ENCODE data around the gene TAF4. TPM values are rescaled to one million over a fixed set of nuclear protein-coding genes. Genes with fewer than 3 reads are reported as not detected.

Gene TAF4
- total RNA-seq, 4 donors from 2014 or later, result 8.0 to 24.9 (median 13.9) TPM

- Histone ChIP-seq H3K27me3 (no peaks in the 10 kb centered on the region), H3K9me3 (no peaks in the 10 kb centered on the region), H3K36me3 (no peaks in the 10 kb centered on the region), H3K4me1 (peaks cover 0 to 38% of the 10 kb centered on the region in 2 donors), H3K27ac (no peak overlapping the region), H3K4me3 (no peak overlapping the region)
- no peak for TF ChIP-seq CTCF (IDR thresholded peaks at IDR 0.05 in 4 of 5, conservative IDR thresholded peaks at IDR 0.05 in 1 of 5)
- TF ChIP-seq POLR2A (IDR thresholded peaks at IDR 0.05), result no peak
- intact Hi-C loops (cut with DNase I; ENCODE audit: low total_unique reads) (no loop called here), in situ Hi-C loops (cut with MboI; ENCODE audit: low sequenced_read_pairs in 4 of 4) (no loop called here)
- peak in 1 of 2 donors; percentile 3 for DNase-seq
- no peak for ATAC-seq
Observed at GRCh38 chr20:62047666-62048345, 17.9 kb downstream of the TAF4 start.

GRCh38 chr20:62046431-62046830, 19.2 kb downstream of the TAF4 start:
- no peak for DNase-seq
- no peak for ATAC-seq
- Histone ChIP-seq H3K4me1 (peaks cover 0 to 33% of the 10 kb centered on the region in 2 donors), H3K27me3 (no peaks in the 10 kb centered on the region), H3K36me3 (no peaks in the 10 kb centered on the region), H3K4me3 (no peak overlapping the region), H3K27ac (no peak overlapping the region), H3K9me3 (no peaks in the 10 kb centered on the region)
- in situ Hi-C loops (cut with MboI; ENCODE audit: low sequenced_read_pairs in 4 of 4), result no loop called here
- TF ChIP-seq CTCF (IDR thresholded peaks at IDR 0.05 in 4 of 5, conservative IDR thresholded peaks at IDR 0.05 in 1 of 5) (no peak), POLR2A (IDR thresholded peaks at IDR 0.05) (no peak)
- intact Hi-C loops (cut with DNase I; ENCODE audit: low total_unique reads), result no loop called here

- DNase-seq (no peak), ATAC-seq (no peak)
- H3K4me1 ChIP-seq, result peaks cover 0 to 27% of the 10 kb centered on the region in 2 donors
- H3K27ac ChIP-seq, result no peak overlapping the region
- H3K9me3 ChIP-seq, result no peaks in the 10 kb centered on the region
- H3K4me3 ChIP-seq, result no peak overlapping the region
- TF ChIP-seq CTCF (IDR thresholded peaks at IDR 0.05 in 4 of 5, conservative IDR thresholded peaks at IDR 0.05 in 1 of 5) (no peak), POLR2A (IDR thresholded peaks at IDR 0.05) (no peak)
- intact Hi-C loops (cut with DNase I; ENCODE audit: low total_unique reads), result no loop called here
- H3K36me3 ChIP-seq, result no peaks in the 10 kb centered on the region
- in situ Hi-C loops (cut with MboI; ENCODE audit: low sequenced_read_pairs in 4 of 4), result no loop called here
- H3K27me3 ChIP-seq, result no peaks in the 10 kb centered on the region
Observed at GRCh38 chr20:62045529-62046285, 20.0 kb downstream of the TAF4 start.

GRCh38 chr20:62045118-62045517, 20.6 kb downstream of the TAF4 start:
- no peak overlapping the region for H3K4me3 ChIP-seq
- in situ Hi-C loops (cut with MboI; ENCODE audit: low sequenced_read_pairs in 4 of 4), result no loop called here
- ATAC-seq, result no peak
- TF ChIP-seq CTCF (IDR thresholded peaks at IDR 0.05 in 4 of 5, conservative IDR thresholded peaks at IDR 0.05 in 1 of 5) (no peak), POLR2A (IDR thresholded peaks at IDR 0.05) (no peak)
- no peak overlapping the region for H3K27ac ChIP-seq
- H3K36me3 ChIP-seq, result no peaks in the 10 kb centered on the region
- no peaks in the 10 kb centered on the region for H3K27me3 ChIP-seq
- DNase-seq, result no peak
- peaks cover 0 to 21% of the 10 kb centered on the region in 2 donors for H3K4me1 ChIP-seq
- intact Hi-C loops (cut with DNase I; ENCODE audit: low total_unique reads), result no loop called here
- H3K9me3 ChIP-seq, result no peaks in the 10 kb centered on the region

Data from gastrocnemius medialis (tissue), 4 donors.